ENCODE measurements around the gene NGEF. TPM values are rescaled to one million over a fixed set of nuclear protein-coding genes. Genes with fewer than 3 reads are reported as not detected.

The NGEF gene
- total RNA-seq, 6 experiments from 2014 or later, result 16.4 to 20.9 (median 20.2) TPM

GRCh38 chr2:232885264-232885961 lies 127.6 kb downstream of the NGEF start:
- ATAC-seq (no peak), DNase-seq (no peak)
- Histone ChIP-seq H3K36me3 (peaks cover 0 to 8% (median 1%) of the 10 kb centered on the region in 4 donors), H3K4me3 (no peak overlapping the region), H3K4me1 (no peaks in the 10 kb centered on the region), H3K27me3 (no peaks in the 10 kb centered on the region), H3K27ac (no peak overlapping the region), H3K9me3 (no peaks in the 10 kb centered on the region)
- intact Hi-C loops (cut with DNase I), result no loop called here
- WGBS (ENCODE audit: insufficient coverage, low coverage, low lambda C conversion rate, missing lambda C conversion rate), result no CpG with 5 or more reads among the region's 25 CpGs
- no peak for TF ChIP-seq CTCF (IDR thresholded peaks at IDR 0.05)
- TF ChIP-seq POLR2A (IDR thresholded peaks at IDR 0.05), result no peak

- Histone ChIP-seq H3K9me3 (no peaks in the 10 kb centered on the region), H3K4me3 (no peak overlapping the region), H3K27ac (no peak overlapping the region), H3K27me3 (no peaks in the 10 kb centered on the region), H3K4me1 (no peaks in the 10 kb centered on the region), H3K36me3 (peaks cover 0 to 8% (median 1%) of the 10 kb centered on the region in 4 donors)
- ATAC-seq (no peak), DNase-seq (peak in 1 of 3 donors; percentile 45)
- intact Hi-C loops (cut with DNase I), result no loop called here
- TF ChIP-seq CTCF (IDR thresholded peaks at IDR 0.05), result no peak
- no peak for TF ChIP-seq POLR2A (IDR thresholded peaks at IDR 0.05)
- WGBS (ENCODE audit: insufficient coverage, low coverage, low lambda C conversion rate, missing lambda C conversion rate), result 100% methylated on average over 2 of the region's 27 CpGs
Observed at GRCh38 chr2:232884549-232885263, 128.3 kb downstream of the NGEF start.

- no peak overlapping the region for H3K4me3 ChIP-seq
Observed at GRCh38 chr2:232884001-232884421, 129.0 kb downstream of the NGEF start.

GRCh38 chr2:232883116-232883721 lies 129.8 kb downstream of the NGEF start:
- no peak for ATAC-seq

More at GRCh38 chr2:232884001-232884421, 129.0 kb downstream of the NGEF start:
- no peaks in the 10 kb centered on the region for H3K9me3 ChIP-seq
- TF ChIP-seq CTCF (IDR thresholded peaks at IDR 0.05) (no peak), POLR2A (IDR thresholded peaks at IDR 0.05) (no peak)
- no peak for ATAC-seq
- no peak for DNase-seq
- H3K36me3 ChIP-seq, result peaks cover 0 to 8% (median 1%) of the 10 kb centered on the region in 4 donors
- intact Hi-C loops (cut with DNase I), result no loop called here
- 85% methylated on average over 9 of the region's 11 CpGs for WGBS (ENCODE audit: insufficient coverage, low coverage, low lambda C conversion rate, missing lambda C conversion rate)
- no peaks in the 10 kb centered on the region for H3K4me1 ChIP-seq
- no peak overlapping the region for H3K27ac ChIP-seq
- H3K27me3 ChIP-seq, result no peaks in the 10 kb centered on the region

More at GRCh38 chr2:232883116-232883721, 129.8 kb downstream of the NGEF start:
- Histone ChIP-seq H3K36me3 (peaks cover 0 to 8% (median 1%) of the 10 kb centered on the region in 4 donors), H3K4me1 (no peaks in the 10 kb centered on the region), H3K27me3 (no peaks in the 10 kb centered on the region), H3K9me3 (no peaks in the 10 kb centered on the region), H3K4me3 (no peak overlapping the region), H3K27ac (no peak overlapping the region)
- TF ChIP-seq CTCF (IDR thresholded peaks at IDR 0.05), result no peak
- 100% methylated on average over 4 of the region's 29 CpGs for WGBS (ENCODE audit: insufficient coverage, low coverage, low lambda C conversion rate, missing lambda C conversion rate)
- DNase-seq, result no peak
- intact Hi-C loops (cut with DNase I), result no loop called here
